Upper lobe of left lung (tissue), 6 donors: ENCODE measurements around the gene HSF2. TPM values are rescaled to one million over a fixed set of nuclear protein-coding genes. Genes with fewer than 3 reads are reported as not detected.
A peak's percentile ranks its signal among the peaks of the same experiment; 100 is the strongest.

Source experiments
- ATAC-seq, 2 donors: fragments of 200-7000 bp; cut with Tn5 transposase; one replicate each; pipeline ENCODE4 v1.9.1; 2022; ENCODE audit warnings: mild to moderate bottlenecking in 2 of 2, moderate library complexity in 2 of 2; ENCODE audit not compliant: low FRiP score in 2 of 2
- DNase-seq, 2 donors: peaks; one replicate each; pipeline ENCODE4 v3.0.0-alpha.2; 2019 to 2020
- H3K27ac ChIP-seq, 4 donors: fragments of 200-600 bp; sonication (generic); one replicate each; pipeline ENCODE4 v1.5.1; 2016 to 2019
- H3K27me3 ChIP-seq, 4 donors: fragments of 200-600 bp; sonication (generic); one replicate each; pipeline ENCODE4 v1.5.1; 2017 to 2019
- H3K36me3 ChIP-seq, 4 donors: fragments of 200-600 bp; sonication (generic); one replicate each; pipeline ENCODE4 v1.5.1; 2016 to 2019
- H3K4me1 ChIP-seq, 4 donors: fragments of 200-600 bp; sonication (generic); one replicate each; pipeline ENCODE4 v1.5.1; 2018 to 2019
- H3K4me3 ChIP-seq, 4 donors: fragments of 200-600 bp; sonication (generic); one replicate each; pipeline ENCODE4 v1.5.1; 2017 to 2019; ENCODE audit warnings: mild to moderate bottlenecking in 2 of 4, moderate library complexity in 1 of 4
- H3K9me3 ChIP-seq, 4 donors: fragments of 200-600 bp; sonication (generic); one replicate each; pipeline ENCODE4 v1.5.1; 2018 to 2019
- CTCF ChIP-seq, 6 experiments: fragments of 450-650 bp in 4 of 6; fragments of 200-600 bp in 2 of 6; sonication (generic) in 2 of 6; IDR thresholded peaks; one replicate each; pipeline ENCODE4 v1.5.1; 2016 to 2019; ENCODE audit warnings: antibody characterized with exemption in 6 of 6
- EP300 ChIP-seq, 4 donors: sonication (generic); formaldehyde crosslinking; IDR thresholded peaks; one replicate each; pipeline ENCODE4 v1.5.1; 2017; ENCODE audit warnings: antibody characterized with exemption in 4 of 4, control low read depth in 2 of 4
- POLR2A ChIP-seq, 4 donors: fragments of 450-650 bp; IDR thresholded peaks; one replicate each; pipeline ENCODE4 v1.5.1; 2016 to 2017; ENCODE audit warnings: antibody characterized with exemption in 4 of 4, mild to moderate bottlenecking in 2 of 4
- POLR2AphosphoS5 ChIP-seq, 2 donors: sonication (generic); formaldehyde crosslinking; IDR thresholded peaks; one replicate each; pipeline ENCODE4 v1.5.1; 2017; ENCODE audit warnings: antibody characterized with exemption in 2 of 2
- WGBS, 2 donors: methylation state at CpG; one replicate each; pipeline ENCODE4 v1.1.5; 2017 to 2018; 5-methylcytosine and 5-hydroxymethylcytosine counted together
- total RNA-seq, 6 donors: library from RNA; depleted of rRNA in 4 of 6; stranded (reverse); fragments of >200 nt in 4 of 6; gene quantifications; one replicate each; pipeline versions ENCODE4 v1.1.0 to v1.2.1, GENCODE V29; 2016 to 2021
- donor health status: DM: no; HTN: no; CAD: no; lungs with moderate emphysema.
- donor health status: DM: no; HTN: yes; CAD: no; lungs with severe emphysema.

HSF2 gene
- total RNA-seq, 6 donors from 2014 or later: 8.4 to 40.6 (median 14.2) TPM

DNA sequence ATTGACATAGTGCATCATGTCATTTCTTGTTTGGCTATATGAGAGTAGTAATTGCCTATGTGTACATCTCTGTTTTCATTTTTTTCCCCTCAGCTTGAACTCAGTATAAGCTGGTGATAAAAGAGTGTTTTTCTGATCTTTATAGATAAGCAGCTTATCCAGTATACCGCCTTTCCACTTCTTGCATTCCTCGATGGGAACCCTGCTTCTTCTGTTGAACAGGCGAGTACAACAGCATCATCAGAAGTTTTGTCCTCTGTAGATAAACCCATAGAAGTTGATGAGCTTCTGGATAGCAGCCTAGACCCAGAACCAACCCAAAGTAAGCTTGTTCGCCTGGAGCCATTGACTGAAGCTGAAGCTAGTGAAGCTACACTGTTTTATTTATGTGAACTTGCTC is 32.3 kb downstream of the HSF2 start:
- Histone ChIP-seq H3K4me3 (no peak overlapping the region), H3K36me3 (peaks cover 0 to 67% (median 4%) of the 10 kb centered on the region in 4 donors), H3K9me3 (no peaks in the 10 kb centered on the region), H3K27ac (no peak overlapping the region), H3K27me3 (no peaks in the 10 kb centered on the region), H3K4me1 (no peaks in the 10 kb centered on the region)
- 90% methylated on average over 4 of the region's 4 CpGs for WGBS, 2 donors
- no peak for ATAC-seq
- DNase-seq: no peak
- TF ChIP-seq POLR2AphosphoS5 (IDR thresholded peaks at IDR 0.05) (no peak), CTCF (IDR thresholded peaks at IDR 0.05) (no peak), EP300 (IDR thresholded peaks at IDR 0.05) (no peak), POLR2A (IDR thresholded peaks at IDR 0.05) (no peak)

DNA sequence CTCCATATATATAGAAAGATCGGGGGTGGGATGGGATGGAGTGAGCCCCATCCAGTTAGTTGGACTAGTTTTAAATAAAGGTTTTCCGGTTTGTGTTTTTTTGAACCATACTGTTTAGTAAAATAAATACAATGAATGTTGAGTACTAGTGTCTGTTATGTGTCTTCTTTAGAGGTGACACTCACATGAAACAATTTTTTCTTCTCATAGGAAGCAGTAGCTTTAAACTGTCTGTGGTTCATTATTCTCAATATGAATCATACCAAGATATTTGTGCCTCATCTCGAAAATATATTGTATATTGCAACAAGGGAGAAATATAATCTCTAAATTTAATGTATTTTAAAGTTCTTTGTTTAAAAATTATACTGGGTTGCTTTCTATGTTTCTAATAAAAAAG is 33.4 kb downstream of the HSF2 start:
- WGBS, 2 donors: 84 to 87% methylated on average over 3 of the region's 3 CpGs
- DNase-seq (no peak), ATAC-seq (no peak)
- Histone ChIP-seq H3K27me3 (no peaks in the 10 kb centered on the region), H3K9me3 (no peaks in the 10 kb centered on the region), H3K36me3 (peaks cover 2 to 68% (median 6%) of the 10 kb centered on the region in 4 donors), H3K4me1 (no peaks in the 10 kb centered on the region), H3K4me3 (no peak overlapping the region), H3K27ac (no peak overlapping the region)
- no peak for TF ChIP-seq POLR2A (IDR thresholded peaks at IDR 0.05)
- TF ChIP-seq CTCF (IDR thresholded peaks at IDR 0.05): no peak
- no peak for TF ChIP-seq EP300 (IDR thresholded peaks at IDR 0.05)
- no peak for TF ChIP-seq POLR2AphosphoS5 (IDR thresholded peaks at IDR 0.05)

DNA sequence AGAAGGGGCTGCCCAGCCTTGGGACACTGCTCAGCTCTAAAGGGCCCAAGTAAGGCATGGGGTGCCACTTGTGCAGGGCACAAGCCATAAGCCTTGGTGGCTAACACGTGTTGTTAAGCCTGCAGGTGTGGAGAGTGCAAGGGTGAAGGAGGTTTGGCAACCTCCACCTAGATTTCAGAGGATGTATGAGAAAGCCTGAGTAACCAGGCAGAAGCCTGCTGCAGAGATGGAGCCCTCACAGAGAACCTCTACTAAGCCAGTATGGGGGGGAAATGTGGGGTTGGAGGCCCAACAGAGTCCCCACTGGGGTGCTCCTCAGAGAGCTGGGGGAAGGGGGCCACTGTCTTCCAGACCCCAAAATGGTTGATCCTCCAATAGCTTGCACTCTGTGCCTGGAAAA is 39.5 kb downstream of the HSF2 start:
- Histone ChIP-seq H3K27me3 (no peaks in the 10 kb centered on the region), H3K4me1 (no peaks in the 10 kb centered on the region), H3K9me3 (peaks cover 0 to 4% (median 0%) of the 10 kb centered on the region in 4 donors), H3K36me3 (peaks cover 0 to 84% (median 17%) of the 10 kb centered on the region in 4 donors), H3K27ac (no peak overlapping the region), H3K4me3 (no peak overlapping the region)
- DNase-seq: no peak
- 89 to 100% methylated on average over 1 of the region's 1 CpG for WGBS, 2 donors
- TF ChIP-seq EP300 (IDR thresholded peaks at IDR 0.05): no peak
- no peak for TF ChIP-seq CTCF (IDR thresholded peaks at IDR 0.05)
- no peak for TF ChIP-seq POLR2A (IDR thresholded peaks at IDR 0.05)
- TF ChIP-seq POLR2AphosphoS5 (IDR thresholded peaks at IDR 0.05): no peak
- peak in 1 of 2 donors; percentile 30 for ATAC-seq

DNA sequence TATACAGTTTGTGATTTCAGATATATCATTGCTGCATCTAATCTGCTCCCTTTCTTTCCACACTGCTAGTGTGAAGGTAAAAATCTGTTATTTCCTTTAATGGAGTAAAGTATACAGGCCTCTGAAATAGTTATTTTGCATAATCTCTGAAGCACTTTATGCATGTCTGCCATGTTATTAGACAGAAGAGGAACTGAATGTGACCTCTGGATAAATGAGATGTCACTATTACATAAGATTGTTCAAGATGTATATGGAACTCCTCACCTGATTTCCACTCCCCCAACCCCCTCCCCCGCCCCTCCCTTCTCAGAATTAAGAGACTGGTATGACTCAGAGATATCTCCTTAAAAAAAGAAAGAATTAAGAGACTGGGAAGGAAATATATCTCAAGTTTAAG is 45.8 kb downstream of the HSF2 start:
- Histone ChIP-seq H3K9me3 (no peaks in the 10 kb centered on the region), H3K4me1 (no peaks in the 10 kb centered on the region), H3K36me3 (peaks cover 10 to 90% (median 38%) of the 10 kb centered on the region in 4 donors), H3K4me3 (no peak overlapping the region), H3K27me3 (no peaks in the 10 kb centered on the region), H3K27ac (no peak overlapping the region)
- TF ChIP-seq POLR2AphosphoS5 (IDR thresholded peaks at IDR 0.05) (no peak), CTCF (IDR thresholded peaks at IDR 0.05) (no peak), POLR2A (IDR thresholded peaks at IDR 0.05) (no peak), EP300 (IDR thresholded peaks at IDR 0.05) (no peak)
- DNase-seq (no peak), ATAC-seq (no peak)
- WGBS, 2 donors: 100% methylated on average over 1 of the region's 1 CpG

DNA sequence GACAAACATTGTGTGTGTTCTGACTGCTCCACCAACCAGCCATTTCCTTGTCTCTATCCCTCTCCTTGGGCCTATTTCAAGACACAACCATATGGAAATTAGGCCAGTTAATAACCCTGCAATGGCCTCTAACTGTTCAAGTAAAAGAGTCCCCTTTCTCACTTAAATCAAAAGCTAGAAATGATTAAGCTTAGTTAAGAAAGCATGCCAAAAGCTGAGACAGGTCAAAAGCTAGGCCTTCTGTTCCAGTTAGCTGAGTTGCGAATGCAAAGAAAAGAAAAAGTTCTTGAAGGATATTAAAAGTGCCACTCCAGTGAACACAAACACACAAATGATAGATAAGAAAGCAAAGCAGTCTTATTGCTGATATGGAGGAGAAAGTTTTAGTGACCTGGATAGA is 49.6 kb downstream of the HSF2 start:
- H3K27me3 ChIP-seq: no peaks in the 10 kb centered on the region
- no peak overlapping the region for H3K27ac ChIP-seq
- no peak overlapping the region for H3K4me3 ChIP-seq
- WGBS, 2 donors: 74 to 95% methylated on average over 1 of the region's 1 CpG
- H3K4me1 ChIP-seq: no peaks in the 10 kb centered on the region
- no peak for TF ChIP-seq EP300 (IDR thresholded peaks at IDR 0.05)
- no peak for TF ChIP-seq POLR2A (IDR thresholded peaks at IDR 0.05)
- TF ChIP-seq POLR2AphosphoS5 (IDR thresholded peaks at IDR 0.05): no peak
- TF ChIP-seq CTCF (IDR thresholded peaks at IDR 0.05): no peak
- no peak for ATAC-seq
- H3K9me3 ChIP-seq: no peaks in the 10 kb centered on the region
- H3K36me3 ChIP-seq: peaks cover 27 to 96% (median 60%) of the 10 kb centered on the region in 4 donors
- no peak for DNase-seq
